22Rv1 (cell line): ENCODE data around the gene KLK8.

ENCODE experiments used
- CTCF ChIP-seq: fragments of 450-650 bp; IDR thresholded peaks from 2 replicates; pipeline ENCODE4 v1.5.1; 2017; ENCODE audit warnings: mild to moderate bottlenecking
- ZFX ChIP-seq: fragments of 450-650 bp; IDR thresholded peaks from 2 replicates; pipeline ENCODE4 v1.6.1; 2017; ENCODE audit warnings: antibody characterized with exemption, borderline replicate concordance

GRCh38 chr19:51026554-51026831 is 25.1 kb upstream of the KLK8 start, which contains the start of gene KLK11:
- no peak for TF ChIP-seq CTCF
- TF ChIP-seq ZFX = no peak
